Kidney (tissue), 14 donors: Measurements from ENCODE around the gene BBC3. TPM values are rescaled to one million over a fixed set of nuclear protein-coding genes. Genes with fewer than 3 reads are reported as not detected.

ENCODE experiments used
- DNase-seq, 5 donors: peaks; one replicate each; pipeline ENCODE4 v3.0.0-alpha.2; 2013 to 2020
- FAIRE-seq: peaks from 2 replicates; lab custom pipeline; 2012; peaks lifted over from hg19 to GRCh38; lab: Jason Lieb, UNC
- H3K27ac ChIP-seq, 2 donors: one replicate each; pipeline ENCODE4 v1.7.0; 2013; ENCODE audit warnings: low read depth in 2 of 2, low read length in 2 of 2, inconsistent platforms in 1 of 2
- H3K27me3 ChIP-seq: one replicate; pipeline ENCODE4 v1.7.1; 2013; ENCODE audit warnings: low read length, inconsistent platforms; ENCODE audit not compliant: control insufficient read depth, insufficient read depth
- H3K36me3 ChIP-seq, 3 donors: one replicate each; pipeline versions ENCODE4 v1.7.0 to v1.7.1; 2013; ENCODE audit warnings: low read length in 3 of 3, control low read depth in 1 of 3, inconsistent platforms in 1 of 3; ENCODE audit not compliant: insufficient read depth in 3 of 3, control insufficient read depth in 2 of 3
- H3K4me1 ChIP-seq, 3 donors: one replicate each; pipeline versions ENCODE4 v1.7.0 to v1.7.1; 2013; ENCODE audit warnings: low read length in 3 of 3, inconsistent platforms in 1 of 3, low read depth in 1 of 3; ENCODE audit not compliant: control insufficient read depth in 2 of 3, insufficient read depth in 2 of 3
- H3K4me3 ChIP-seq, 3 donors: one replicate each; pipeline versions ENCODE4 v1.7.0 to v1.8.1; 2013; ENCODE audit warnings: low read length in 3 of 3, control low read depth in 1 of 3, inconsistent platforms in 1 of 3
- H3K9ac ChIP-seq, 3 donors: one replicate each; pipeline versions ENCODE4 v1.7.0 to v1.7.1; 2013; ENCODE audit warnings: low read length in 3 of 3, control low read depth in 1 of 3, inconsistent platforms in 1 of 3
- H3K9me3 ChIP-seq, 3 donors: one replicate each; pipeline versions ENCODE4 v1.7.0 to v1.7.1; 2013; ENCODE audit warnings: low read length in 3 of 3, control low read depth in 1 of 3, inconsistent platforms in 1 of 3; ENCODE audit not compliant: control insufficient read depth in 2 of 3, insufficient read depth in 1 of 3
- CTCF ChIP-seq: IDR thresholded peaks from 3 replicates; pipeline ENCODE4 v1.5.1; 2012; ENCODE audit warnings: mild to moderate bottlenecking, moderate library complexity, borderline replicate concordance; ENCODE audit not compliant: insufficient read depth; ENCODE audit errors: extremely low read depth
- intact Hi-C: fragments of 100-400 bp; cut with DNase I; formaldehyde crosslinking; loops from one replicate; pipeline ENCODE4 v1.11.1; 2022
- polyA plus RNA-seq: library from polyadenylated mRNA; stranded (reverse); fragments of 350-450 nt; fragmentation: Illumina TruSeq; extraction: RNeasy Lipid Tissue Mini Kit (QIAGEN cat#74804); gene quantifications from one replicate; pipeline ENCODE4 v1.2.3, GENCODE V29; 2014; ENCODE audit warnings: low read depth, low replicate concordance; ENCODE audit not compliant: insufficient read depth
- total RNA-seq: library from RNA; stranded (reverse); fragmentation: NEBNext Ultra II Directional; extraction: Animal tissue kit (Norgen Biotek cat#: 25700); gene quantifications from one replicate; pipeline ENCODE4 v1.2.1, GENCODE V29; 2021
- donor health status: control.
- donor health status: control.
- donor health status: control.
- donor health status: control.
- donor health status: control.
- donor health status: DM: yes; HTN: yes; CAD: no.
- donor health status: Normal renal cell carcinoma (clear cell type).

Gene BBC3
- total and polyA plus RNA-seq, 2 donors from 2014 or later: 3.2 to 14.2 TPM

GRCh38 chr19:47186446-47187334, 44.3 kb downstream of the BBC3 start:
- Histone ChIP-seq H3K4me3 (no peak overlapping the region), H3K36me3 (peaks cover 0 to 2% (median 0%) of the 10 kb centered on the region in 3 donors), H3K4me1 (peaks cover 11 to 12% (median 12%) of the 10 kb centered on the region in 3 donors), H3K9me3 (no peaks in the 10 kb centered on the region), H3K27me3 (no peaks in the 10 kb centered on the region), H3K9ac (no peak overlapping the region), H3K27ac (no peak overlapping the region)
- FAIRE-seq: no peak
- intact Hi-C loops: no loop called here
- TF ChIP-seq CTCF: no peak
- DNase-seq: no peak

GRCh38 chr19:47183601-47184000, 47.4 kb downstream of the BBC3 start:
- H3K9me3 ChIP-seq: no peaks in the 10 kb centered on the region
- FAIRE-seq: no peak
- H3K9ac ChIP-seq: no peak overlapping the region
- no peak overlapping the region for H3K27ac ChIP-seq
- no peak for TF ChIP-seq CTCF
- no peaks in the 10 kb centered on the region for H3K36me3 ChIP-seq
- no peak overlapping the region for H3K4me3 ChIP-seq
- intact Hi-C loops: no loop called here
- peaks cover 0 to 2% (median 0%) of the 10 kb centered on the region in 3 donors for H3K4me1 ChIP-seq
- no peak for DNase-seq
- no peaks in the 10 kb centered on the region for H3K27me3 ChIP-seq

- Histone ChIP-seq H3K4me3 (no peak overlapping the region), H3K27ac (no peak overlapping the region), H3K9ac (no peak overlapping the region), H3K4me1 (peaks cover 0 to 16% (median 3%) of the 10 kb centered on the region in 3 donors), H3K36me3 (no peaks in the 10 kb centered on the region), H3K9me3 (no peaks in the 10 kb centered on the region), H3K27me3 (no peaks in the 10 kb centered on the region)
- DNase-seq (no peak), FAIRE-seq (no peak)
- TF ChIP-seq CTCF: no peak
- intact Hi-C loops: no loop called here
Observed at GRCh38 chr19:47179653-47180310, 51.2 kb downstream of the BBC3 start.
